Endodermal cell (in vitro differentiated cells): Measurements from ENCODE around the gene VGLL2. TPM values are rescaled to one million over a fixed set of nuclear protein-coding genes. Genes with fewer than 3 reads are reported as not detected.
"Not testable (repeated sequence)": the region's sequence is repeated elsewhere in the genome, so short reads cannot be mapped to it uniquely, and the experiment has no call there.

ENCODE experiments used
- DNase-seq: peaks from one replicate; pipeline ENCODE4 v3.0.0-alpha.2; 2017
- H3K27ac ChIP-seq: 2 replicates; pipeline ENCODE4 v1.5.1; 2013; ENCODE audit warnings: mild to moderate bottlenecking, low read depth, low read length, moderate library complexity
- H3K27me3 ChIP-seq: 2 replicates; pipeline ENCODE4 v1.6.1; 2013; ENCODE audit warnings: mild to moderate bottlenecking, low read length, moderate library complexity; ENCODE audit not compliant: insufficient read depth, control insufficient read depth, poor library complexity, severe bottlenecking
- H3K36me3 ChIP-seq: 2 replicates; pipeline ENCODE4 v1.7.0; 2013; ENCODE audit warnings: mild to moderate bottlenecking, low read length, moderate library complexity; ENCODE audit not compliant: control insufficient read depth, insufficient read depth
- H3K4me1 ChIP-seq: one replicate; pipeline ENCODE4 v1.7.0; 2013; ENCODE audit warnings: low read length; ENCODE audit not compliant: control insufficient read depth, insufficient read depth
- H3K4me3 ChIP-seq: 2 replicates; pipeline ENCODE4 v1.5.1; 2013; ENCODE audit warnings: mild to moderate bottlenecking, low read length, moderate library complexity
- H3K9ac ChIP-seq: 2 replicates; pipeline ENCODE4 v1.6.1; 2013; ENCODE audit warnings: mild to moderate bottlenecking, low read length, moderate library complexity; ENCODE audit not compliant: poor library complexity, severe bottlenecking; ENCODE audit errors: extremely low read depth
- H3K9me3 ChIP-seq: 2 replicates; pipeline ENCODE4 v1.6.1; 2013; ENCODE audit warnings: mild to moderate bottlenecking, low read length, moderate library complexity; ENCODE audit not compliant: control insufficient read depth
- H3K27ac Mint-ChIP-seq: 2 replicates; pipeline ENCODE4 v1.8.0; 2020; ENCODE audit warnings: mixed read lengths
- H3K27me3 Mint-ChIP-seq: 2 replicates; pipeline ENCODE4 v1.8.0; 2021; ENCODE audit warnings: mild to moderate bottlenecking, mixed read lengths; ENCODE audit not compliant: insufficient read depth
- H3K36me3 Mint-ChIP-seq: 2 replicates; pipeline ENCODE4 v1.8.0; 2020; ENCODE audit warnings: low read depth, mixed read lengths
- H3K4me1 Mint-ChIP-seq: 2 replicates; pipeline ENCODE4 v1.8.0; 2020; ENCODE audit warnings: mixed read lengths
- H3K4me3 Mint-ChIP-seq: 2 replicates; pipeline ENCODE4 v1.8.0; 2020; ENCODE audit warnings: mild to moderate bottlenecking, moderate library complexity, mixed read lengths
- H3K9me3 Mint-ChIP-seq: 2 replicates; pipeline ENCODE4 v1.8.0; 2020; ENCODE audit warnings: mild to moderate bottlenecking, mixed read lengths
- CTCF ChIP-seq: fragments of 200-600 bp; sonication (generic); conservative IDR thresholded peaks from 2 replicates; pipeline ENCODE4 v1.5.0; 2021; ENCODE audit warnings: antibody characterized with exemption, mild to moderate bottlenecking
- WGBS, 2 experiments: methylation state at CpG; one replicate each; pipeline versions ENCODE4 v1.1.5 to v1.1.7; 2013; ENCODE audit warnings: missing lambda C conversion rate in 2 of 2, mixed read lengths in 1 of 2; ENCODE audit not compliant: insufficient coverage in 1 of 2, insufficient read length in 1 of 2; 5-methylcytosine and 5-hydroxymethylcytosine counted together
- total RNA-seq, 2 donors: library from RNA; stranded (reverse); fragmentation: NEBNext Ultra II Directional in 1 of 2; extraction: Animal tissue kit (Norgen Biotek cat#: 25700) in 1 of 2; gene quantifications; 2 replicates in 1 of 2; 3 replicates in 1 of 2; pipeline ENCODE4 v1.2.1, GENCODE V29; 2021

Gene VGLL2
- total RNA-seq, 2 donors from 2014 or later: 0.15 TPM; not detected in 1

GRCh38 chr6:117237561-117237960, 27.8 kb upstream of the VGLL2 start:
- TF ChIP-seq CTCF: no peak
- Histone ChIP-seq H3K9me3 (no peaks in the 10 kb centered on the region), H3K4me3 (no peak overlapping the region), H3K4me1 (no peaks in the 10 kb centered on the region), H3K27me3 (no peaks in the 10 kb centered on the region), H3K9ac (no peak overlapping the region), H3K27ac (no peak overlapping the region), H3K36me3 (no peaks in the 10 kb centered on the region)
- H3K9me3 Mint-ChIP-seq: no peaks in the 10 kb centered on the region
- H3K27ac Mint-ChIP-seq: no peak overlapping the region
- H3K36me3 Mint-ChIP-seq: no peaks in the 10 kb centered on the region
- H3K4me1 Mint-ChIP-seq: no peaks in the 10 kb centered on the region
- no peak for DNase-seq
- H3K27me3 Mint-ChIP-seq: no peaks in the 10 kb centered on the region
- H3K4me3 Mint-ChIP-seq: no peak overlapping the region
- 96 to 100% methylated on average over 1 to 2 of the region's 2 CpGs for WGBS, 2 experiments

- not testable (repeated sequence) for H3K27me3 Mint-ChIP-seq, H3K9ac ChIP-seq, H3K4me3 ChIP-seq, H3K27ac ChIP-seq, H3K4me1 Mint-ChIP-seq, H3K27me3 ChIP-seq, DNase-seq, H3K4me1 ChIP-seq, H3K9me3 ChIP-seq, H3K36me3 Mint-ChIP-seq, H3K36me3 ChIP-seq, H3K9me3 Mint-ChIP-seq
- Mint-ChIP-seq H3K4me3 (peak overlapping the region; percentile 68), H3K27ac (peak overlapping the region; percentile 89)
- WGBS, 2 experiments: 56% methylated on average over 13 of the region's 13 CpGs; no CpG with 5 or more reads in 1 of the 2 experiments
These were observed 20.8 kb upstream of the VGLL2 start for GRCh38 chr6:117244571-117244970.

- H3K4me1 Mint-ChIP-seq, H3K27me3 ChIP-seq, H3K9me3 ChIP-seq, H3K36me3 ChIP-seq, H3K4me1 ChIP-seq, H3K4me3 ChIP-seq, H3K27me3 Mint-ChIP-seq, H3K9ac ChIP-seq, H3K36me3 Mint-ChIP-seq, H3K9me3 Mint-ChIP-seq, H3K27ac ChIP-seq: not testable (repeated sequence)
- Mint-ChIP-seq H3K4me3 (peak overlapping the region; percentile 68), H3K27ac (peak overlapping the region; percentile 89)
- whole genome bisulfite sequencing, 2 experiments: 60 to 66% methylated on average over 1 to 17 of the region's 20 CpGs
- DNase-seq: peak; percentile 72
These were observed 20.4 kb upstream of the VGLL2 start for GRCh38 chr6:117244979-117245378.

GRCh38 chr6:117253785-117254184, 11.6 kb upstream of the VGLL2 start:
- H3K27me3 ChIP-seq: peaks cover 6% of the 10 kb centered on the region
- H3K4me3 Mint-ChIP-seq: no peak overlapping the region
- no peak for TF ChIP-seq CTCF
- H3K9me3 ChIP-seq: no peaks in the 10 kb centered on the region
- peaks cover 4% of the 10 kb centered on the region for H3K9me3 Mint-ChIP-seq
- H3K36me3 ChIP-seq: no peaks in the 10 kb centered on the region
- no peak overlapping the region for H3K4me3 ChIP-seq
- no CpG with 5 or more reads among the region's 2 CpGs for WGBS, 2 experiments
- no peak overlapping the region for H3K9ac ChIP-seq
- no peak overlapping the region for H3K27ac Mint-ChIP-seq
- DNase-seq: no peak
- no peaks in the 10 kb centered on the region for H3K36me3 Mint-ChIP-seq
- no peaks in the 10 kb centered on the region for H3K4me1 ChIP-seq
- no peak overlapping the region for H3K27ac ChIP-seq
- no peaks in the 10 kb centered on the region for H3K27me3 Mint-ChIP-seq
- H3K4me1 Mint-ChIP-seq: no peaks in the 10 kb centered on the region
